ENCODE data around the gene SCARF2. TPM values are rescaled to one million over a fixed set of nuclear protein-coding genes. Genes with fewer than 3 reads are reported as not detected.

Gene SCARF2, protein sequence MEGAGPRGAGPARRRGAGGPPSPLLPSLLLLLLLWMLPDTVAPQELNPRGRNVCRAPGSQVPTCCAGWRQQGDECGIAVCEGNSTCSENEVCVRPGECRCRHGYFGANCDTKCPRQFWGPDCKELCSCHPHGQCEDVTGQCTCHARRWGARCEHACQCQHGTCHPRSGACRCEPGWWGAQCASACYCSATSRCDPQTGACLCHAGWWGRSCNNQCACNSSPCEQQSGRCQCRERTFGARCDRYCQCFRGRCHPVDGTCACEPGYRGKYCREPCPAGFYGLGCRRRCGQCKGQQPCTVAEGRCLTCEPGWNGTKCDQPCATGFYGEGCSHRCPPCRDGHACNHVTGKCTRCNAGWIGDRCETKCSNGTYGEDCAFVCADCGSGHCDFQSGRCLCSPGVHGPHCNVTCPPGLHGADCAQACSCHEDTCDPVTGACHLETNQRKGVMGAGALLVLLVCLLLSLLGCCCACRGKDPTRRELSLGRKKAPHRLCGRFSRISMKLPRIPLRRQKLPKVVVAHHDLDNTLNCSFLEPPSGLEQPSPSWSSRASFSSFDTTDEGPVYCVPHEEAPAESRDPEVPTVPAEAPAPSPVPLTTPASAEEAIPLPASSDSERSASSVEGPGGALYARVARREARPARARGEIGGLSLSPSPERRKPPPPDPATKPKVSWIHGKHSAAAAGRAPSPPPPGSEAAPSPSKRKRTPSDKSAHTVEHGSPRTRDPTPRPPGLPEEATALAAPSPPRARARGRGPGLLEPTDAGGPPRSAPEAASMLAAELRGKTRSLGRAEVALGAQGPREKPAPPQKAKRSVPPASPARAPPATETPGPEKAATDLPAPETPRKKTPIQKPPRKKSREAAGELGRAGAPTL
- total RNA-seq = 8.0 and 9.6 TPM in 2 replicates

DNA sequence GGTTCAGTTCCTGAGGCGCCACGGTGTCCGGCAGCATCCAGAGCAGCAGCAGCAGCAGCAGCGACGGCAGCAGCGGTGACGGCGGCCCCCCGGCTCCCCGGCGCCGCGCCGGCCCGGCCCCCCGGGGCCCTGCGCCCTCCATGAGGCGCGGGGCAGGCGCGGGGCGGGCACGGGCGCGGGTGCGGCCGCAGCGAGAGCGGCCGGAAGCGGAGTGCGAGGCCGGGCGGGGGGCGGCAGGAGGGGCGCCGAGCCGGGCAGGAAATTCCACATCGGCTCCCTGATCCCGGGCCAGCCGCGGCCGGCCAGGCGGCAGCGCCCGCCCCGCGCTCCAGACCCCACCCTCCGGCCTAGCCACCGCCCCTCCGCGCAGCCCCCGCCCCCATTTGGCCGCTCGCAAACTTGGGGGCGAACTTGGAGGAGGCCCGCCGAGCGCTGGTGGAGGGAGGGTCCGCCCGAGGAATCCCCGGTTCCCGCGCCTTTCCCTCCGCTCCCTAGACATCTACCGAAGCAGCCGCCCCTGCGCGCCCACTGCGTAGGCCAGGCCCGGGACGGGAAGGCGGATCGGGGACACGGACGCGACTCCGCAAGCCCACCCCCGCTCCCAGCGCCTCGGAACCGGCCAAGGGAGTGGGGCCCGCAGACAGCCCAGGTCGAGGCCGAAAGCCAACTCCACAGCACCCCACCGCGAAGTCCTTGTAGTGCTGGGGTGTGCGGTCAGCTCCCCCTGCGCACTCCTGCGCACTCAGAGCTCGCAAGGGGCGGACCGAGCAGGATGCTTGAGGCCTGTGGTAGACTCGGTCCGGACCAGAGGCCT, at the start of gene SCARF2:
Gene SCARF2, minus strand, starts transcription at position 213 of the 814 bp plus-strand sequence. Its CDS starts 71 bp downstream, at position 142.

DNA sequence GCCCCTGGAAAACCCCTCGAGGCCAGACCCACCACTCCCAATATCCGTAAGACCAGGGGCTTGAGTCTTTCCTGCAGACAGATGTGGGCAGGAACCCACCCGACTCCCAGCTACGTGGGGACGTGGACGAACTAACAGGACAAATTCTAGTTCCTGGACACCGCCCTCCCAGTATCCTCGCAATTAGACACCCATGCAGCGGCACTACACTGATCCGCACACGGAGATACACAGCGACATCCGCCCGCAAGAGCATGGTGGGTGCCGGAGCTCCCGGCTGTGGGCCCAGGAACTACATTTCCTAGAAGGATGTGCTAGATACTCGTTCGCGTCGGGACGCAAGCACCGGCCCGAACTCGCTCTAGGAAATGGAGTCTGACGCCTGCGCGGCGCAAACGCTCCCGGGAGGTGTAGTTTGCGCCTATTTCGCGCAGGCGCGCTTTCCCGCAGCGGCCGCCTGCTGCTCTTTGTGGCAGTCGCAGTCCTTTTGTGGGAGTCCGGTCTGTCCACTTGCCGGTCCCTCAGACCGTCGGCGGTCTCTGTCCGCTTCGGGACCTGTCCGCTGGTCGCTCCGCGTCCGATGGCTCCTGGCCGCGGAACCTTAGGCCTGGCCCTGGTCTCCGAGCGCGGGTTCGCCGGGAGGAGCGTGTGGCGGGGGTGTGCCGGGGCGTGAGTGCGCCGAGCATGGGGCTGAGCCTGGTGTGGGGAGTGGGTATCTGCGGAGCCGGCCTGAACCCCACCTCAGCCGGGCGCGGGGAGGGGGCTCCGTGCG, 43.7 kb downstream of the SCARF2 start, which contains the start of gene ZNF74:
Gene ZNF74, plus strand, starts transcription at position 447 of the 772 bp plus-strand sequence. CDS start 478 bp downstream, outside the sequence.

Small RNA genes within 50 kb of the gene (small RNA-seq; reads per million reads assigned to genes)
- gene RF00019 = not detected
- gene RN7SL812P = not detected
- not detected for gene RNU6-225P
- gene RNY1P9 = not detected

Other genes with a start within 250 kb of the SCARF2 start
- 0.59 TPM in 1 of 2 replicates, not detected in the other for gene RTN4R, start 169.5 kb downstream of the SCARF2 start, total RNA-seq
- gene DGCR6L, start 117.8 kb downstream of the SCARF2 start, total RNA-seq = 35.0 and 41.5 TPM in 2 replicates
- 5.5 and 7.0 TPM in 2 replicates for gene ZNF74, start 43.7 kb downstream of the SCARF2 start, total RNA-seq
- gene KLHL22, start 58.0 kb upstream of the SCARF2 start, total RNA-seq = 19.8 and 22.5 TPM in 2 replicates
- gene MED15, start 69.8 kb upstream of the SCARF2 start, total RNA-seq = 39.3 and 52.4 TPM in 2 replicates